ENCODE measurements around the gene RAET1E.
"Not testable (repeated sequence)": the region's sequence is repeated elsewhere in the genome, so short reads cannot be mapped to it uniquely, and the experiment has no call there.

The RAET1E gene

DNA sequence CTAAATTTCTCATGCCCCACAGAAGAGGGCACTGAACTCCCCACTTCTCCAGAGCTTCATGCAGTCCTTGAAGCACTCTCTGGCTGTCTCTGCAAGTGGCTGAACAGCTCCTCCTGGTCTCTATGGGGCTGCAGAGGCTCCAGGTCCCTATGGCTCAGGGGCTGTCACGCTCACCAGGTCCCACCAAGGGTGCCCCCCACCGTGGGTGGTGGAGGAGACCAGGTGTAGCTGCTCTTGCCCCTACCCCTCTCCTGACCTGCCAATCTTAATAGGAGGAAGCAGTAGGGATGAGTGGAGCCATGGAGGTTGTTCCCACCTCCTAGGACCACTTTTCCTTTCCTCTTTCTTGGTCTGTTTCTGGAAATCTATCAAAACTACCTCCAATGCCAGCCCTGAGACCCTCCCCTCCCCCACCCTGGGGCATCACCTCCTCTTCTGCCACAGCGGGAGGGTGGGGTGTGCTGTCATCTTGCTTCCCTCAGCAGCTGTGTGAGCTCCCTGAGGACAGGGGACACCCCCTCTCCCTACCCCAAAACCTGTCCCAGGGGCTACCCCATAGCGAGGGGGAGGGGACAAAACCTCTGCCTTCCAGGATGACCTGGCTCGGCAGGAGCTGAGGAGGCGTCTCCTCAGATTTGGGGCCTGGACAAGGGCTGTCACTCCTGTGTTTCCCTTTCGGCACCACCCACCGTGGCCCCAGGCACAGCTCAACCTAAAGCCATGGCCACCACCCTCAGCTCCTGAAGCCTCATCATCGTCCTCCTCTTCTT is 12.0 kb upstream of the RAET1E start:
- DNase-seq: no peak

DNA sequence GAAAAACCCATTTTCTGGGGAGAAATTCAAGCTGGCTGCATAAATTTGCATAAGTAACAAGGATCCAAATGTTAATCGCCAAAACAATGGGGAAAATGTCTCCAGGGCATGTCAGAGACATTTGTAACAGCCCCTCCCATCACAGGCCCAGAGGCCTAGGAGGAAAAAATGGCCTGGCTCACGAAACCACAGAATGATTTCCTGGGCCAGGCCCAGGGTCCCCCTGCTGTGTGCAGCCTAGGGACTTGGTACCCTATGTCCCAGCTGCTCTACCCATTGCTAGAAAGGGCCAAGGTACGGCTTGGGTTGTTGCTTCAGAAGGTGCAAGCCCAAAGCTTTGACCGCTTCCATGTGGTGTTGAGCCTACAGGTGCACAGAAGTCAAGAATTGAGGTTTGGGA is 10.6 kb upstream of the RAET1E start:
- not testable (repeated sequence) for DNase-seq

DNA sequence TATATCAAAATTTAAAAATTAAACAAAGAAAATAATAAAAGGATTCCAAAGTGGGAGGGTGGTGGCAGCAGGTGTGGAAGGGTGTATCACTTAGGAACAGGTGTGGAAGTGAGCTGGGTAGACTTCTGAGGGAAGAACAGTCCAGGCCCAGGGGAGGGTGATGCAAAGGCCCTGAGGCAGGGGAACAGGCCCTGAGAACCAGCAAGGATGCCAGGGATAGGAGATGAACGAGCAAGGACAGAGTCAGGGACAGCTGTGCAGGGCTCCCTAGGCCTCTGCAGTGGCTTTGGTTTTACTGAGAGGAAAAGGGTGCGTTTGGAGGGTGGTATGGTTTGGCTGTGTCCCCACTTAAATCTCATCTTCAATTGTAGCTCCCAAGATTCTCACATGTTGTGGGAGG is 9.4 kb upstream of the RAET1E start:
- no peak for DNase-seq

DNA sequence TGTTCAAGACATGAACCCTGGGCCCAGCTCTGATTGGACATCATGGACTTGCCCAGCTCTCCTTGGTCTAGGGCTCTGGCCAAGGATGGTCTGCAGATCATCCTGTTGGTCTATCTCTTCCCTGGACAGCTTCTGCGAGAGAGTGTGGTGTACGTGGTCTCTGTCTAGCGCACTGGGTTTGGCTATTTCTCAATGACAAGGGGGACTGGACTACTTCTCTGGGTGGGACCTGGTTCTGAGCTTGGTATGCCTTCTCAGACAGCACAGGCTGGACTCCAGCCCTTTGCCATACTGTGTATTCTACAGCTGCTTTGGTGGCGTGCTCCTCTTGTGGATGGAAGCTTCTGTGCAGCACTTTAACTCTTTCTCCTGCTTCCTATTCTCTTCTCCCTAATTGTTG is 8.5 kb upstream of the RAET1E start:
- DNase-seq: no peak

- no peak for DNase-seq
Observed at GRCh38 chr6:149905911-149906371, 8.0 kb upstream of the RAET1E start.

GRCh38 chr6:149905371-149905910 is 7.5 kb upstream of the RAET1E start:
- no peak for DNase-seq

DNA sequence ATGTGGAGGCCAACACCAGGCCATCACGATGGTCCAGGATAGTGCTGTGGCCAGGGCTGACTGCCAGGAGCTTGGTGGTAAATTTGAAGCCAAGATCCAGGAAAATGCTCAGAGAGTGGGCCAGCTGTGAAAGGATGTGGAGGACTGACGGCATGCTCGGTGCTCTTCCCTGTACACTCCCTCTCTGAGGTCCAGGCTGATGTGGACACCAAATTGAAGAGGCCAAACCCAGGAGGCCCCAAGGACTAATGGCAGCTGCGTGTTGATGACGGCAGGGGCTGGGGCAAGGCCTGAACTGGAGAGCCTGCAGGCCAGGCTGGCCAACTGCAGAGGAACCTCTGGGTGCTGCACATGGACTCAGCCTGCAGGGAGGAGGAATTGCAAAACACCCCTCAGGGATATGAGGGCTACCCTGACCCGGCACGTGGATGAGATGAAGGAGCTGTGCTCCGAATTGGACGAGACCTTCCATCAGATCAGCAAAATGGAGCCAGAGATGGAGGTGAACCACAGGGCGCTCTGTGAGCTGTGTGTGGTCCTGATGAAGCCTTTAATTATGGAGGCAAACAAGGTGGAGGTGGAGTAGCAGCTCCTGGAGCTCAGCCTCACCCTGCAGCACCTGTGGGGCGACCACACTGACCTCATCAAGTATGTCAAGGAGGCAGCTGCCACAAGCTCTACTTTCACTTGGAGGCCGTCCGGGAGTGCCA is 6.9 kb upstream of the RAET1E start:
- DNase-seq: no peak

DNA sequence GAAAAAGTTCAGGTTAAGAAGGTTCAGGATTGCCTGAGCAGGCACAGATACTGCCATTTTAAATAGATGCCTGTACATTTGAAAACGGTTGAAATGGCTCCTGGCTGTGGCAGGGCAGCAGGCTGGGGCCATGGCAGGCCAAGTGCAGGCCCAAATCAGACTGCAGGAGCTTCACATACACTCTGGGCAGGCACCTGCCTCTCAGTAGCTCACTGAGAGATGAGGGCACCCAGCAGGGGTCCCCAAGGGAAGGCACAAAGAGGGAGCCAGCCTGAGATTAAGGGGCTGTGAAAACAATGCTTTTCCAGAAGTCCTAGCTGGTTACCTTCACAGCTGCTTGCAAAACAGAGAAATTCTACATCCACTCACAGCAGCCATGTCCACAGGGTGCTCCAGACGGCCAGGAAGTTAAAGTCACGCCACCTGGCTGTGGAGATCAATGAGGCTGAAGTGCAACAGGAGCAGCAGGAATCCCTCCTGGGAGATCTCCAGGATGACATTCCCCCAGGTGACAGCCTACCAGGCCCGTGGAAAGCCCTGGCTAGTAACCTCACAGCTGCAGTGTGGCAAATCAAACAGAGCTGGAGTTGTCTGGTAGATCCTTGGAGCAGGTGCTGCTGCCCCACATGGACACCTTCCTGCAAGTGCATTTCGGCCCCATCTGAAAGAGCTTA is 6.2 kb upstream of the RAET1E start:
- no peak for DNase-seq

DNA sequence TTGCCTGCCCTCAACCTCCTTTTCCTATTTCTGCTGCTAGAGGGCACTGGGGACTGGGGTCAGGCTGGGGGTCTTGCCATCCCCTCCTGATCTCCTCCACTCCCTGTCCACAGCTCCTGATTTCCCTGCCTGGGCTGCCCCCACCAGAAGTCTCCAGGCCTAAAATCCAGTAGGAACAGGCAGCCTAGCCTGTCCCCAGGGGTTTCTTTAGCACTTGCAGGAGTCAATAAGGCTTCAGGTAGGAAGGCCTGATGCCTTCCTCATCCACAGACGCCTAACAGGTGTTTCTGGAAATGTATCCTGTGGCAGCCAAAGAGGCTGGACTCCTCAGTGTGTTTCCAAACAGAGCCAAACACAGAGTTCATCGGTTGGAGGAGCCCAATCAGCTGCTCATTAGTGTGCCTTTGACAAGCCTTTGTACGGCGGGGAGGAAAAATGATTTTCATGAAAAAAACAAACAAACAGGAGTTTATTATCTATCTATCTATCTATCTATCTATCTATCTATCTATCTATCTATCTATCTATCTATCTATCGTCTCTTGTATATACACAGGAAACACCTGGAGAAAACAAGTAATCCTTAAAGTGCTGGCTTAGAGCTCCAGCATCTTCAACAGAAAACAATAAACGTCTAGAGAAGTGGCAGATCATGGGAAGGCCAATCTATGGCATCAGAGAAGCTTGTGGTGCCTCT is 3.7 kb upstream of the RAET1E start:
- DNase-seq: no peak

DNA sequence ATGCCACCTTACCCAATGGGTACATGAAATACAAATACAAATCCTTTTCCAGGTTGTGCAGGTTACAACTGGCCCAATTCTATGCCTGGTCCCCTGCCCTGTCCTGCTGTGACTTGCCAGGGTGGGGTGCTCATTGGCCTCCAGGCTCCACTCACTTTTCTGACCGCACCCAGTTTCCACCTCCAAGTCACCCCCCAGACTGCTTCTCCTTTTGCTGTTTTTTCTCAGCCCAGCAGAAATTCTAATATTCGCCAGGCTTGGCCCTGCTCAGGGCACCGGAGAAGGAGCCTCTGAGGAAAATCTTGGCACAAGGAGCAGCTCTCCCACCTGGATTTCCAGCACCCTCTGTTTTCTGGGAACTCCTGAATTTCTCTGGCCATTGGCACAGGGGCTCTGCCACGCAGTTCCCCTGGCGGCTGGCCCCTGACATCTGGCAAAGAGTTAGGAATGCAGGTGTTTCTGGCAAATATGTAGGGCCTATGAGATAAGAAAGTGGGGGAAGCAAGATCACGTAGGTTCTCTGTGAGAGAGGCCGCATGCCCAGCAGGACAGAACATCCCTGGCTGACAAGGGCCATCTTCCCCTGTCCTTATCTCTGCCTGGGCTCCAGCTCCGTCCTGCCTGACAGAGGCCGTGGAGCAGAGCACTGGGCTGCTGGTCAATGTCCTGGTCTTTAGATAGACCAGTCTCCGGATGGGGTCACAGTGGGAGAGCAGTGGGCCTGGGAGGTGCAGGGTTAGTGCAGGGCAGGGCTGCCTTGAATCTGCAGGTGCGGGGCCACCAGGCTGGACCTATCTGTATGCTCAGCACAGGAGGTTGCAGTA is 2.9 kb upstream of the RAET1E start:
- no peak for DNase-seq

DNA sequence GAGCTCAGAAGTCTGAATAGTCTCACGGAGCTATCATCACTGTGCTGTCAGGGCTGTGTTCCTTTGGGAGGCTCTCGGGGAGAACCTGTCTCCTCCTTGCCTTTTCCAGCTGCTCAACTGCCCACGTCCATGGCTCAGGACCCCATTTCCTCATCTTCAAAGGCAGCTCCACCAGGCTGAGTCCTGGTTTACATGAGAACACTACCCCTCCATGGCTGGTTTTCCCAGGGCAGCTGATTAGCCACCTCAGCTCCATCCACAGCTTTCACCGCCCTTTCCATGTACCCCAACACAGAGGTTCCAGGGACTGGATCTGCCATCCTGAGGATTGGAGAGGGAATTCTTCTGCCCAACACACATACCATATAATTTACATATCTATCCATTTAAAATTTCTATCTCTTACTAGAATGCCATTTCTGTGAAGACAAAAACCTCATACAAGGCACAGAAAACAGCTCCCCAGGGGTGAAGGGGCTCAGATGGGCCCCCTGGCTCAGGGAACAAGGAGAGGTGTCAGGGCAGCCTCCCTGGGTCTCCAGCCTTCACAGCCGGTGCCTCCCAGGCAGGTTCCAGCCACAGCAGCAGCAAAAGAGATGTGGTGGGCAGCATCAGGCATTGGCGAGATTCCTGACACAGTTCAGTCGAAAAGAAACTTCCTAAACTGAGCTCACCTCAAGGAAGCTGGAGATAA is 2.2 kb upstream of the RAET1E start:
- DNase-seq: no peak

DNA sequence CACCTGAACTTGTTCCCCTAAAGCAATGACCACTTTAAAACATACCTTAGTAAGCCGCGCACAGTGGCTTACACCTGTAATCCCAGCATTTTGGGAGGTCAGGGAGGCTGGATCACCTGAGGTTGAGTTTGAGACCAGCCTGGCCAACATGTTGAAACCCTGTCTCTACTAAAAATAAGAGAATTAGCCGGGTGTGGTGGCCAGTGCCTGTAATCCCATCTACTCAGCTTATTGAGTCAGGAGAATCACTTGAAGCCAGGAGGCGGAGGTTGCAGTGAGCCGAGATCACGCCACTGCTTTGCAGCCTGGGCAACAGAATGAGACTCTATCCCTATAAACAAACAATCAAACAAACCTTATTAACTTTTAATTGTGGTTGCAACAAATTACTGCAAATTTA is 1.6 kb upstream of the RAET1E start:
- no peak for DNase-seq

- no peak for DNase-seq
Observed at GRCh38 chr6:149898966-149899365, 1.1 kb upstream of the RAET1E start.

DNA sequence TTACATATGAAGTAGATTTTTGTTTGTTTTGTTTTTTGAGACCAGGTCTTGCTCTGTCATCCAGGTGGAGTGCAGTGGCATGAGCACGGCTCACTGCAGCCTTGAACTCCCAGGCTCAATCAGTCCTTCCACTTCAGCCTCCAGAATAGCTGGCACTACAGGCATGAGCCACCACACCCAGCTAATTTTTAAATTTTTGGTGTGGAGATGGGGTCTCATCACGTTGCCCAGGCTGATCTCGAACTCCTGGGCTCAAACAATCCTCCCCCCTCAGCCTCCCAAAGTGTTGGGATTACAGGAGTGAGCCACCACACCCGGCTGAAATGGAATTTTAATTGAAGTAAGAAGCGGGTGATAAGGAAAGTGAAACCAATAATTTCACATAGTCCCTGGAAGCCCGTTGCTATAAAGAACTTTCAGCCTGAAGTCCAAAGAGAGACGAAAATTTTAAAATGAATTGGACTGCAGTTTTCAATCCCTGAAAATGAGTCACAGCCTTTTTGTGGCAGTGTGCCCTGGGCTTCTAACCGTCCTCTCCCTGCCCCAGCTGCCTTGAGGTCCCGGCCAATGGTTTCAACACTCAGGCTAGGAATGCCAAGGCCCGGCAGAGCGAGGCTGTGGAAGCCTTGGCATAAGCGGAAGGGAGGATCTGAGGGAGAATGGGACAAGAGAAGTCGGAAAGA is 757 bp downstream of the RAET1E start:
- no peak for DNase-seq

- no peak for DNase-seq
Observed at GRCh38 chr6:149896491-149896890, 1.4 kb downstream of the RAET1E start.

GRCh38 chr6:149895833-149896271 is 2.1 kb downstream of the RAET1E start:
- no peak for DNase-seq

GRCh38 chr6:149895048-149895590 is 2.8 kb downstream of the RAET1E start:
- no peak for DNase-seq

DNA sequence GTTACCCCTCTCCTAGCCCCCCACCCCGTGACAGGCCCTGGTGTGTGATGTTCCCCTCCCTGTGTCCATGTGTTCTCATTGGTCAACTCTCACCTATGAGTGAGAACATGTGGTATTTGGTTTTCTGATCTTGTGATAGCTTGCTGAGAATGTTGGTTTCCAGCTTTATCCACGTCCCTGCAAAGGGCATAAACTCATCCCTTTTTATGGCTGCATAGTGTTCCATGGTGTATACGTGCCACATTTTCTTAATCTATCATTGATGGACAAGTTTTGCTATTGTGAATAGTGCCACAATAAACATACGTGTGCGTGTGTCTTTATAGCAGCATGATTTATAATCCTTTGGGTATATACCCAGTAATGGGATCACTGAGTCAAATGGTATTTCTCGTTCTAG is 6.0 kb downstream of the RAET1E start:
- DNase-seq: not testable (repeated sequence)

GRCh38 chr6:149891259-149891658 is 6.7 kb downstream of the RAET1E start:
- DNase-seq: no peak

DNA sequence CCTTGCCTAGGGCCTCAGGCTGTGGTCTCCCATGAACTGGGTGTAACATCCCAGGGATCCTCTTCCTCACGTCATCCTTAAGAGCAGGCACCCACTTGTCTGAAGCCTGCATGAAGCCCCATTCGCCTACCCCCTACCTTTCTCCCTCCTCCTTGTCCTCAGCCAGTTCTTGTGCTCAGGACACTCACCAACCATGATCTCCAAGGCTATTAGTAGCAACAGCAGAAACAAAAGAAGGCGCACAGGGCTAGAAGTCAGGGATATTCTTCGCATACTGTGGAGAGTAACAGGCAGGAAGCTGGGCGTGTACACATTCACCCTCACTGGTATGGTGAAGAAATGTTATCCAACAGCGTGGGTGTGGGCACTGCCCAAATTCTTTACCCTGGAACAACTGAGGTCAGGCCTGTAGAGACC is 7.3 kb downstream of the RAET1E start:
- no peak for DNase-seq
